IPS-18c (cell line): ENCODE data around the gene C5orf34.
A peak's percentile ranks its signal among the peaks of the same experiment; 100 is the strongest.
"Not testable (repeated sequence)": the region's sequence is repeated elsewhere in the genome, so short reads cannot be mapped to it uniquely, and the experiment has no call there.

Experiments
- H3K4me3 ChIP-seq: 2 replicates; pipeline ENCODE4 v1.7.0; 2013; ENCODE audit warnings: low read depth, mild to moderate bottlenecking, low read length, moderate library complexity; ENCODE audit not compliant: insufficient read depth
- H3K9me3 ChIP-seq: one replicate; pipeline ENCODE4 v1.6.1; 2013; ENCODE audit warnings: mild to moderate bottlenecking, low read length, moderate library complexity; ENCODE audit not compliant: control insufficient read depth, insufficient read depth

Gene C5orf34

DNA sequence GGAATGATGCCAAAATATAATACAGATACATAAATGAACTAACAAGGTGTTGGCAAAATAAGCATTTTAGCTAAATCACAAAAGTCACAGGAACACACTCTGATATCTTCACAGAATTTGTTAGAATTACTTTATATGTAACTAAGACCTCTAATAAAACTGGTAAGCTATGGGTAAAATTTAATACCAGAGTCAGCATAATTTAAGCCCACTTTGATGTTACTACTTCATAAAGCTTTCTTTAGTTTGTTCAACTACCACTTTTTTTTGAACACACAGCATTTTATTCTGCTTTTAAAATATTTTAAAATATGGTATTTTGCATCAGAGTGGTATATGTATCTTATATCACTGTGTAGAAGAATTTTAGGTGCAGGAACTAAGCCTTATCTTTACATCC lies 22.0 kb upstream of the C5orf34 start:
- Histone ChIP-seq H3K9me3 (no peaks in the 10 kb centered on the region), H3K4me3 (no peak overlapping the region)

DNA sequence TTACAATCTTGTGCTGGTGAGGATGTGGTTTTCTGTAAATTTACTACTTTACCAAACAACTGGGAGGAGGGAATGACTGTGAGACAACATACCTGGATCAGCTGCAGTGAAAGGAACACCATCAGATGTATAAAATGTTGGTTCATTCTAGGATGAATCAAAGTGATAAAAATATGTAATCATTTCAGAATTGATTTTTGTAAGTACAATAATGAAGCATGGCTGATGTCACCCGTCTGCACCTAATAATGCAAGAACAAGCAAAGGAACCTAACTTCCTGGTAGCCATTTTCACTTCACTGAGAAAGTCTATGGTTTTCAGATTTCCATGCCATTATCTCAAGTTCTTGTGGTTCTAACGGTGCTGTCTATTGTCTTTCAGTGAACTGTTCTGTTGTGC lies 18.7 kb upstream of the C5orf34 start:
- Histone ChIP-seq H3K9me3 (no peaks in the 10 kb centered on the region), H3K4me3 (no peak overlapping the region)

DNA sequence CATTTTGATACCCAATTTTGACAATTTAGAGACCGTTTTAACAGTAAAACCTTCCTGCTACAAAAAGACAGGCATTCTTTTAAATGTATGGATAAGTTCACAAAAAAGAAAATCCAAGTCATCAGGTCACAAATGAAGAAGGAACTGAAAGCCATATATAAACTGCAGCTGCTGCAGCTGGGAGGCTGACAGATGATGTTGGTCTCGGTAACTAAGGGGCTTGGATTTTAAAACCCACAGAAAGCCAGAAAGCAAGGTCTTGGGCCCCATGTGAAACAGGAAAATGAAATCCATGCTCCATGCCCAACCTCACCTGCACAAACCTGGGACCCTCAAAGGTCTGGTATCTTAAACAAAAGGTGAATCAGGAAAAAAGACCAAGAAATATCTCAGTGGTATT lies 15.7 kb upstream of the C5orf34 start:
- H3K4me3 ChIP-seq: no peak overlapping the region
- H3K9me3 ChIP-seq: no peaks in the 10 kb centered on the region

DNA sequence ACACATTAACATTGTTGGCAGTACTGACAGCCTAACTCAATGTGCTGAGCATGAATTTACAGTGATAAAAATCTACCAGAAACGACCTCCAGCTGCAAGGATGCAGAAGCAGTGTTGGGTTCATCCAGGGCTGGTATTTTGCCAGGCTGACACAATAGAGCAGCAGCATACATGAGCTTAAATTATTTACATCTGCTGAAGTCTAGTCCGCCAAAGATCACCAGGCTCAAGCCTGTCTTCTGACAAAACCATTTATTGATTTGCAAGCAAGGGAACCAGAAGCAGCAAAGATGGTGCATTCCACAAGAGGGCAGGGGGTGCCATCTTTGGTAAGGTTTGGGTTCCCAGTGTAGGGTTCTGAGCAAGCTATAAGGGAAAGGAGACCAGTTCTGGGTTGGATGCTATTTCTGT lies 8.7 kb upstream of the C5orf34 start:
- H3K4me3 ChIP-seq: no peak overlapping the region
- H3K9me3 ChIP-seq: no peaks in the 10 kb centered on the region

DNA sequence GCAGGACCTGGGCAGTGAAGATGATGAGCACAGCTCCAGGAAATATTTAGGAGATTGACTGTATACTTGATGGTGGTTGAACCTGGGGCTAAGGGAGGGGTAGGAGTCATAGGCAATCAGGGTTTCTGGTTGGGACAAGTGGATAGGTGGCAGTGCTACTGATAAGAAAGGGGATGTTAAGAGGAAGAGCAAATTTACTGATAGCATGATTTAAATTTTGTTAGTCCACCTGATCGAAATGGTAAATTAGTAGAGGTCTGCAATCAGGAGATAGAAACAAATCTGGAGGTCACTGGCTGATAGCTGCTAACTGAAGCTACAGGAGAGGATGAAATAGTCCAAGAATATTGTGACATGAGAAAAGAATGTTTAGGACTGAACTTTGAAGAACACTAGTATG lies 5.7 kb upstream of the C5orf34 start:
- Histone ChIP-seq H3K4me3 (no peak overlapping the region), H3K9me3 (no peaks in the 10 kb centered on the region)

DNA sequence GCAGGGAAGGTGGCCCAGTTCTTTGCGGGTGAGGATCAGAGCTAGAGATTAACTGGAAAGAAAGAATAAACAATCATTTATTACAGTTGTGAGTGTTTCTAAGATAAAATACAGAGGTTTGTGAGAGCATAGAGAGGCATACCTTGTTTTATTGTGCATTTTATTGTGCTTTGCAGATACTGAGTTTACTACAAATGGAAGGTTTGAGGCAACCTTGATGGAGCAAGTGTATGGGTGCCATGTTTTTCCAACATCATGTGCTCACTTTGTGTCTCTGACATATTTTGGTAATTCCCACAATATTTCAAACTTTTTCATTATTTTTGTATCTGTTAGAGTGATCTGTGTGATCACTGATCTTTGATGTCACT lies 715 bp upstream of the C5orf34 start:
- H3K4me3 ChIP-seq: peak overlapping the region; percentile 68; the same call in 1 of the 2 replicates
- H3K9me3 ChIP-seq: no peaks in the 10 kb centered on the region

DNA sequence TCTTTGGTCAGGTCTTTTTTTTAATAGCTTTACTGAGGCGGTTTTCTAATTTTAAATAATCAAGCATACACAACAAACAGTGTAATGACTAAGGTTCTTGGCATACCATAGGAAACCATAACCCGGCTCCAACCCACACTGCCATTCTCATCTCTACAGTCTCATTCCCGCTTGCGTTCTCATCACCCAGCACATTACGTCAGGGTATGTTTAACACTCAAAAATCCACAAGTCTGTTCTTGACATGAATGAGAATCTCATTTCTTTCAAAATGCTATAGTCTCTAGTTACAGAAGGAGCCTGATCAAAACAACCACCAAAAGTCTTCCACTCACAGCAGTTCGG lies 505 bp downstream of the C5orf34 start:
- H3K4me3 ChIP-seq: peak overlapping the region; percentile 68
- H3K9me3 ChIP-seq: no peaks in the 10 kb centered on the region

DNA sequence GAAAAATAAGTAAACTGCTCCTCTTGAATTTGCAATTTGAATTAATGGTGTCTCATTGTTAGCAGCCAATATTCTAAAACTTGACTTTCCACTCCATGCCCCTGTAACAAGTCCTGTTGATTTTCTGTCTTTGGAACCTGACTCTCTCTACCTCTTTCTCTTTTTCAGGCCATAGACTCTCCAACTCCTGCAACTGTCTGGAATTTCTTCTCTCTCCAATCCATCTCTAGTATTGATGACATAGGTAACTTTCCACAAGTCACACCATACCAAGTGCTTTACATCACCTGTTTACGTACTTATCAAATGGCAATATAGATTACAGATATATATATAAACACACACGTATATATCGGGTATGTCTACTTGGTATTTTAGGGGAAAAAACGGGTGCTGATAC lies 923 bp downstream of the C5orf34 start:
- H3K9me3 ChIP-seq: no peaks in the 10 kb centered on the region
- H3K4me3 ChIP-seq: peak overlapping the region; percentile 68

DNA sequence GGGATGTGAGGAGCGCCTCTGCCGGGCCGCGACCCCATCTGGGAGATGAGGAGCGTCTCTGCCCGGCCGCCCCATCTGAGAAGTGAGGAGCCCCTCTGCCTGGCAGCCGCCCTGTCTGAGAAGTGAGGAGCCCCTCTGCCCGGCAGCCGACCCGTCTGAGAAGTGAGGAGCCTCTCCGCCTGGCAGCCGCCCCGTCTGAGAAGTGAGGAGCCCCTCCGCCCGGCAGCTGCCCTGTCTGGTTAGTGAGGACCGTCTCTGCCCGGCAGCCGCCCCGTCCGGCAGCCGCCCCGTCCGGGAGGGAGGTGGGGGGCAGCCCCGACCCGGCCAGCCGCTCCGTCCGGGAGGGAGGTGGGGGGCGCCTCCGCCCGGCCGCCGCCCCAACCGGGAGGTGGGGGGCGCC lies 3.9 kb downstream of the C5orf34 start:
- not testable (repeated sequence) for H3K9me3 ChIP-seq, H3K4me3 ChIP-seq

DNA sequence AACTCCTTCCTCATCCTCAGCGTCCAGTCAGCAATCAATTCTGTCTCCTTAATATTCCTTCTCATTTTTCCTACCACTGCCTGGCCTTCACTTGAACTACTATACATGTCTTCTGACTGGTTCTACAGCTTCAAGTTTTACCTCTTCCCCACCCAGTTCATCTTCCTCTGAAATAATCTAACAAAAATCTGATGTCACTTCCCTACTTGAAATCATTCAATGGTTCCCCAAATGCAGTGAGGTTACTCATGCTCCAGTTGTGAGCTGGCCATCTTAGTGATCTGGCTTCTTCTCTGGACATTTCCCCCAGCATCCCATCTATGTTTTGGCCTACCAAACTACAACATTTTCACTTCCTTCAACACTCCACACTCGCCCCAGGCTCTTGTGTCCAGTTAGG lies 16.4 kb downstream of the C5orf34 start:
- Histone ChIP-seq H3K4me3 (no peak overlapping the region), H3K9me3 (no peaks in the 10 kb centered on the region)

DNA sequence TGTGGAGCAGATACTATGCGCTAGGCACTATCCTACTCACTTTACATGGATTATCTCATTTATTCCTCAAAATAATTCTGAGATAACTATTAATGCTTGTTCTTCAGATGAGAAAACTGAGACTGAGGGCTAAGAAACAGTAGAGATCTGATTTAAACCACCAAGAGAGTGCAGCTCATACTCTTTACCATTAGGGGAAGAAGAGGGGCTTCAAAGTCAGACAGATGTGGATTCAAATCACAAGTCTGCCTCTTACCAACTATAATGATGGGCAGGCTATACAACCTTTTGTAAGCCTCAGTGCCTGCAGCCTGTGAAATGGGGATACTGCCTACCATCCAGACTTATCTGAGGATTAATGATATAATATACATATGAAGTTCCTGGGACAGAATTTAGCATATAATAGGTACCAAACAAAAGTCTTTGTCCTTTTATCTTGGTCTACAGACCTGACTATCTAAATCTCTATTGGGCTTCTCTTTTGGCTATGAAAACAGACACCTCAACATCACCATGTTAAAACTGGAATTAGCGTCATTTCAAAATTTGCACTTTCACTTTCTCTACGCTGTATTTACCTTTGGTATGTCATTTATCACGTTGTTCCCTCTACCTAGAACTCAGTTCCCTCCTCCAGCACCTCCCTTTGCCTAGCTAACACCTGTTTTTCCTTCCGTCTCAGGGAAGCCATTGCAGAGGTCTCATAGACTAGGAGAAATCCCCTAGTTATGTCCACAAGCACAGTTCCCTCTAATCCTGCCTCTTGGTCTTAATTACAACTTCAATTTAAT lies 17.4 kb downstream of the C5orf34 start:
- H3K4me3 ChIP-seq: no peak overlapping the region
- no peaks in the 10 kb centered on the region for H3K9me3 ChIP-seq

DNA sequence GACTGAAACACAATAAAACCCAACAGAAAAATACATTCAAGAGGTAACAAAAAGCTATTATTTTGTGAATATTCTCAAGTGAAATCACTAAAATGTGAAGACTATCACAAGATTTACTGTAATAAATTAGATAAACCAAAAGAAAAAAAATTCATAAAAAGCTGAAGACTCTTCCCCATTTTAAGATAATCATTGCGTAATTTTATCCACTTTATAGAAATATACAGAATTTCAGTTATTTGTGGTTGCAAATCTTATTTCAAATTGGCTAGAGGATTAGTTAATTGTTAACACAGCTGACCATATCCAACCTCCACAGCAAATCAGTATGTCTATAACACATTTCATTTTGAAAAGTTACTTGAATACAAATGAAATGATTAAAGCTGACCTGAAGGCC lies 23.6 kb downstream of the C5orf34 start:
- H3K4me3 ChIP-seq: no peak overlapping the region
- H3K9me3 ChIP-seq: no peaks in the 10 kb centered on the region

DNA sequence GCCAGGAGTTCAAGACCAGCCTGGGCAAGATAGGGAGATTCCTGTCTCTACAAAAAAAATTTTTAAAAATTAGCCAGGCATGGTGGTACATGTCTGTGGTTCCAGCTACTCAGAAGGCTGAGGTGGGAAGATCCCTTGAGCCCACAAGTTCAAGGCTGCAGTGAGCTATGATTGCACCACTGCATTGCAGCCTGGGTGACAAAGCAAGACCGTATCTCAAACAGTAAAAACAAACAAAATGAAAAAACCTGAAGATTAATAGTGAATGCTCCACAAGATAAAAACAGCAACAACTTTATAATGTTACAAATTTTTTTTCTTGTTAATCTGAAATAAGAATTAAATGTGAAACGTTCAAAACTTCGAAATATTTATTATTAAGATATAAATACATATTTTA lies 28.6 kb downstream of the C5orf34 start:
- Histone ChIP-seq H3K9me3 (no peaks in the 10 kb centered on the region), H3K4me3 (no peak overlapping the region)

DNA sequence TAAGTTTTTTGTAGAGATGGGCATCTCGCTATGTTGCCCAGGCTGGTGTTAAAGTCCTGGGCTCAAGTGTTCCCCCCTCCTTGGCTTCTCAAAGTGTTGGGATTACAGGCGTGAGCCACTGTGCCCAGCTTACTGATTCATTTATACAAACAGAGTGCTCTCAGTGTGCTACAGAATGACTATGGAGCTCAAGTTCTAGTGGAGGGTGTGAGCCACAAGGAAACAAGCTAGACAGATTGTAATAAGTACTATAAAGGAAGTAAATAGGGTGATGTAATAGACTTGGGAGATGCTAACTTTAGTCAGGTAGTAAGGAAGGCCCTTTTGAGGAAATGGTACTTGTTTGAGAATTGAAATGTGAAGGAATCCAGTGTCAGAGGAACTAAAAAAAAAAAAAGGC lies 29.5 kb downstream of the C5orf34 start:
- H3K9me3 ChIP-seq: no peaks in the 10 kb centered on the region
- no peak overlapping the region for H3K4me3 ChIP-seq

DNA sequence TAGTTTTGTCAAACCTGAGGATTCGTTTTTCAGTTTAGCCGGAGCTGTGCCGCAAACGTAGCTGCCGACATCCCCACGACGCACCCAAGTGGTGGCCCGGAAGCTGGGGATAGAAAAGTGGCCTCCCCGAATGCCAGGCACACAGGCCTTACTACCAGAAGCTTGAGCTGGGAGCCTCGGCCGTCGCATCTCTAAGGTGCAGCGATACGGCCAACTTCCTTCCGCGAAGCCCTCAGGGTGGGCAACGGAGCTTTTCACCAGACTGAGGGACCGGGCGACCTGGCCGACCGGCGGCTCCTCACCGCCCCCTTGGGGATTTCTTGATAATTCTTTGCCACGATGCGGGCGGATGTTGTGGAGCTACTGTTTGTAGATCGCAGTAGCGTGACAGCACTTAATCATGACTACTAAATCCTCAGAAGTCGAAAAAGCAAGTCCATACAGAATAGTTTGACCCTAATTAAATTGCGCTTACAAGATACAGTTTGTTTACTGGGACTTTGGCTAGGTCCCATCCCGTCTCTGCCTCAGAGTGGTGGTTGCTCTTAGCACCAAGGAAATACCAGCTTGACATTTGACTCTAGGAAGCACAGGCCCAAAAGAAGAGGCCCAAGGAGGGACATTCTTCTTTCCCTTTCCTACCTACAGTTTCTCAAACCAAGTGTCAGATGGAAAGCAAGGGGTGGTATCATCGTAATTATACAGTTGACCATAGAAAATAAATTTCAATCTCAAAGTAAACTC lies 30.7 kb downstream of the C5orf34 start:
- peak overlapping the region; percentile 95 for H3K4me3 ChIP-seq

DNA sequence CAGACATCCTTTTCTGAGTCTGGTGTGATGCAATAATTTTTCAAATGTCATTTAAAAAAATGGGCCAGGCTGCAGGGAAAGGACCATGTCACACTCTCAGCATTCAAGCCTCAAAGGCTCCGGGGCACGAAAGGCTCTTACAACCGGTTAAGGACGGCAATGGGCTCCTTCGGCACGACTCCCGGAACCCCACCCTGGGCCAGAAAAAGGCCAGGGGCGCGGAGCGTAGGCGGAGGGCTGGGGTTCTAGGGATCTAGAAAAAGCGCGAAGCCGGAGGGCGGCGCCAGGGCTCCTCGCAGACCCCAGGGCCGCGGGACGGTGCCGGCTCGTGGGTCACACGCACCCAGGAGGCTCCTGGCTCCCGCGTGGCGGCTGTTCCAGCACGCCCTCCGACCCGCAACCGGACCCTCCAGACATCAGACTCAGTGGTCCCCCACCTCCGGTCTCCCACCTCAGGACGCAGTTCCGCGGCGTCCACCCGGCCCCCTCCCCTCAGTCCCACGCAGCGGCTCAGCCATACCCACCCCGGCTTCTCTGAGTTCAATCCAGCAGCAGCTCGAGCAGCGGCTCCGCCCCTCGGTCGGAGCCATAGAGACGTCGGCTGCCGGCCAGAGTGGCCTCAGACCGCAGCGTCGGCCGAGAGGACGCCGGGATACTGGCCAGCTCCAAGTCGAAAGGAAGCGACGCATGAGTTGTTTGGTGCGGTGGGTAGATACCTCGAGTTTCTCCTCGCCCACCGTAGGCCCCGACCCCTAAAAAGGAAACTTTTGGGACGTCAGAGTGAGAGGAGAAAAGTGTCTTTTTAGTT lies 31.4 kb downstream of the C5orf34 start, which contains the start of gene TMEM267:
Gene TMEM267 (minus strand): TSS at position 568 of the 808 bp plus-strand sequence. CDS start 29,896 bp downstream, outside the sequence.
- Histone ChIP-seq H3K9me3 (no peaks in the 10 kb centered on the region), H3K4me3 (peak within 1 kb of the TSS; percentile 95)

More for the DNA sequence above, 30.7 kb downstream of the C5orf34 start:
- no peaks in the 10 kb centered on the region for H3K9me3 ChIP-seq

DNA sequence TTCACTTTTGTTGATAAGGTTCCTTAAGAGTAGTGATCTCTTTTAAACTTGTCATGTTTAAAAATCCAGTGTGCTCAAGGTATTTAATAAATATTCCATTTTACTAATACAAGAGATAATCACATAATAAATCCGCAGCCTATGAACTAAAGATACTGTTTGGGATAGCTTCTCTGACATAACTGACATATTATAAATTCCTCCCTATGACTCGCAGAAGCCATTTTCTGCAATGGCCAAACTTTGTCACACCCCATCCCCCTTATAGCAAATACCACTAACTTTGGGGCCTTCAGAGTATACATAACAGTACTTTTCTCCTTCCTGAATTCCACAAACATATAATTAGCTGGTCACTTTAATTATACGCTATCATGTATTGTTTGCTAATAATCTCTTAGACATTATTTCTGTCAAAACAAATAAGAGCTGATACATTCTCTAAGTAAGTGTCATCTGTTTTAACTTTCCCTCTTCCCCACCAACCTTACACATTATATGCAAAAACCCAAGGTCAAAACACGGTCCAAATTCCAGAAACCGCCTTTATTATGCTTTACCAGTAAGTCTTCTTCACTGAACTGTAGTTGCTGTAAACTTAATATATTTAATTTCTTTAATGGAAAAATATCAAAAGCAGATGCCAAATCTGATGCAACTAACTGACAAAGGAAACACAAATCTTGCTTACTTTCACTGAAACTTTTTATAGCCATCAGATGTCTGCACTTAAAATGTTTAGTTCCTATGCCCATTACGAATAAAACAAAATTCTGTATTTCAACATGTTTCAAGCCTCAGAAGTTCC lies 32.3 kb downstream of the C5orf34 start:
- peak overlapping the region; percentile 95 for H3K4me3 ChIP-seq

More for the DNA sequence above, 32.3 kb downstream of the C5orf34 start:
- H3K9me3 ChIP-seq: no peaks in the 10 kb centered on the region
